Stimulated activated CD8-positive, alpha-beta memory T cell treated with anti-CD3 and anti-CD28 coated beads, Interleukin-7, amount 100 ng/mL, for 24 hours (primary cell): ENCODE measurements around the gene ATXN7.

ENCODE experiments used
- DNase-seq: peaks from one replicate; pipeline ENCODE4 v3.0.0-alpha.2; 2020; ENCODE audit warnings: low read depth

ATXN7 gene

DNA sequence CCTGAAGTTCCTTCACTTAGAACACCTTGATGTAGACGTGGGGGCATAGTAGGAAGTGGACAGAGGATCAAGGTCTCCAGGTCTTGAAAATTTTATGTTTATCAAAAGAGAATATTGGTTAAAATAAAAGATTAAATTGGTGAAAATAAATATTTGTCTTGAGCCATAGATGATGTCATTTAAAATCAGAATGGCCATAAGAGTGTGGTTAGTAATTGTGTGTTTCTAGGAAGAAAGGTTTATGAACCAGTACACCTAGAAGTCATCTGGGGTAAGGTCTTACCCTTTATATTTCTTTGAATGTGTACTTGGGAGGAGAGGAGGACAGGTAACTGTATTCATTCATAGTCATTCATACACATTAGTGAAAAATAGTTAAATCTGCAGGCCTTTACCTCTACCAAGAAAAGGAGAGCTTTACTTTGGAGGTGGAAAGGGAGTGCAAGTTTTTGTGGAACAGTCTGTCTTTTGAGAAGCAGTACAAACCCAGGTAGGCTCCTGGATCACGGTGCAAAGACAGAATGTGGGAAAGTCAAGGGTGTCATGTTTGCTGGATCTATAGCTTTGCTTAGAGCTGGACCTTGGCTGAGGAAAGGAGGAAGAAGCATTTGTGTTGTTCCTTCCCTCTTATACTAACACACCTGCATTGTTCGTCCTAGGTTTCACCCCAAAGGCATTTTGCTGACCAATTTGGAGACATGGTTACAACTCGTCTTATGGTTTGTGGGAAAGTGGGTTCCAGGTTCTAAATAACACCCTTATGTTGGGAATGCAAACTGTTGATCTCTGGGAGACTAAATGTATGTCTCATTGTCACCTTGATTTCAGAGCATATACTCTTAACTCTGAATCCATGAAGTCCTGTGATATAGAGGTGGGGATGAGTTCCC, 42.3 kb downstream of the ATXN7 start:
- no peak for DNase-seq

DNA sequence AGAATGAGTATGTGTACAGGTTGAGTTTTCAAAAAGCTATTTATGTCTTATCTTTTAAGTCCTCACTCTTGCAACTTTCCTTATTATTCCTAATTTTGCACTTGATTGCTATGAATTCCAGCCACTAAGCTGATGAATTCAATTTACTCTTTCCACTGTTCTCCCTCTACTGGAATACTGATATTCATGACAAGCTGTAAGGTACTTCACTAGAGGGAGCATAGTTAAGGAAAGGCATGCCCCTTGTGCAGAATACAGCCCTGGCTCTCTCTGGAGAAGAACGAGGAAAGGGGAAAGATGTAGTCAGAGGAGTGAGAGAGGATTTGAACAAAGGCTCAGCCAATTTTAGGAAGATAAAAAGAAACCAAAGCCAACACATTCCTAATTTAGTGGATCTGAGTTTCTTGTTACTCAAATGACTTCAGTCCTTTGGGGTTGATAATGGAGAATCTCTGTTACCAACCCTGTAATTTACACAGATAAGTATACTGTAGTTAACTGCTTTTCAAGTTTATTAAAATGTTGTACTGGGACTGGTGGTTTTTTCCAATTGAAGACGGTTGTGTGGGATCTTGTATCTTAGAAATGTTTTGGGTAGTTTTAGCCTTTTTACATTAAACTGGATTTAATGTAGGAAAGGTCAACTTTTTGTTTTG, 44.5 kb downstream of the ATXN7 start:
- no peak for DNase-seq

DNA sequence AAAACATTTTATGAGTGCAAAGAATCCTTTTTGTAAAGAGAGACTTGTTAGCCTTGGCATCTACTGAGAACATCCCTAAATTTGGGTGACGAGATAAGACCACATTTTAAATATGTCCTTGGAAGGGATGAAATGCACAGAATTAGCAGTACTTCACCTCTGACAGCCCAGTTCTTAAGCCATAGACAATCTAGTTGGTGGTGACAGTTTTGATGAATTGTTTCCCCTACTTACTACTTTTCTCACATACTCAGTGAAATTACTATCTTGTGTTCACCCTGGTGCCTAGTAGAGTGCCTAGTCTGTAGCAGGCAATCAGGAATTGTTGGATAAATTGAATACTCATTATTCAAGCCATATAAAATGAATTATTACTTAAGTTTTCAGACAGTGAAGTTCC, 45.1 kb downstream of the ATXN7 start:
- DNase-seq: no peak

DNA sequence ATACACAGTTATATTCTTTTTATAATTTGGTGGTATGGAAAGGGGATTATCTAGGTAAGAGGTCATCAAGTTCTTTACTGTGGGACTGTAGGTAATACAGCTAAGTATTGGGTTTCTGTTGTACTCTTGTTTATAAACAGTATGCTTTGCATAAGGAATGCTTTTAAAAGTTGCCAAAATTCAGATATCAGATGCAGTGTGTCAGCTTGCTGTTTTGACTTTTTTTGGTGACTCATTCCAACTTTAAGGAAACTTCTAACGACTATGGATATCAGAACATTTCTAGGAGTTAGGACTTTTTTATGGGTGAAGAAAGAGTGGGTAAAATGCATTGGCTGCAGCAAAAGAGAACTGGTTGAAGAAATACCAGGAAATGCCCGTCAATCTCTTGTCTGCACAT, 45.8 kb downstream of the ATXN7 start:
- DNase-seq: no peak

DNA sequence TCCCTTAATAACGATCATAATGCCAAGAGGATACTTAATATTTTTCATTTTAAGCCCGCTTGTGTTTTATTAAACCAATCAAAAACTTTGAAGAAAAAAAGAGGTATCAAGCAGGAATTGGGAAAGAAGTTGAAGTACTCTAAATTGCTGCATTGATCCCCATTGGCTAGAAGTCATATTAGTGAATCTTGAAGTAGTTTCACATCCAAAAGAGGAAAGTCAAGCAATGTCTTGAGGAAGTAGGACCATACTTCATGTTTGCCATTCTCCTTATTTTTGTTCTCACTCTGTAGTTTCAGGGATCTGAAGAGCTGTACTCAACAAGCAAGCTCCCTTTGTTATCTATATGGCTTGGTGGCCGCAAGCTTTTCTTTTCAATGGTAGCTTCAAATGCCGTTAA, 46.3 kb downstream of the ATXN7 start:
- DNase-seq: no peak

DNA sequence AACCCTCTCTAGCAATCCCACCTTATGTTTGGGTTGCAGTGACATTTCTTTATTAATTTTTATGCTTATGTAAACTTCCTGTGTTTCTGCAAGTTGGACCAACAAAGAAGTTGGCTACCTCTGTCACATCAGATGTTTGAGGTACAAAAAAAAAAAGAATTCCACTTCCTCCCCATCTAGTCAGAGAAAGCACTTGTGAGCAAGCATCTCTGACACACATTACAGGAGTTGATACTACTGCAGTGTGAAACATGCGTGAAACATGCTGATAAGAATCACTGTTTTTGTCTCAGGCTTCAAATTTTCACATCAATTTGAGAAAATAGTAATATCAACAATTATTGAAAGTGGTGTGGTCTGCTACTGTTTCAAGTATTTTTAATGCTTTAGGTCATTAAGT, 47.2 kb downstream of the ATXN7 start:
- DNase-seq: no peak

DNA sequence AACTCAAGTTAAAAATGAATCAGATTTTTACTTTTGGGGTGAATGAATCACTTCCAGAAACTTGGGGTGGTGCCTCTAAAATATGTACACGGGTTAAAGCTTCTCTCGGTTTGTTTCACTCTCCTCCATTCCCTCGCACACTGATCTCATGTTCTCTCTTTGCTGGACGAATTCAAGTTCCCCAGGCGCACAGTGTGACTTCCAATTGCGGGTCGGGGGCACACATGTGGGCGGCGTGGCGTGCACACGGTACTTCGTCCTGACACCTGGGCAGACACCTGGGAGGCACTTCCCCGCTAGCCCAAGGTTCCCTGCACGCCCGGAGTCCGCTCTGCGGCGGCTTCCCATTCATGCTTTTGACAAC, 47.8 kb downstream of the ATXN7 start:
- DNase-seq: no peak

DNA sequence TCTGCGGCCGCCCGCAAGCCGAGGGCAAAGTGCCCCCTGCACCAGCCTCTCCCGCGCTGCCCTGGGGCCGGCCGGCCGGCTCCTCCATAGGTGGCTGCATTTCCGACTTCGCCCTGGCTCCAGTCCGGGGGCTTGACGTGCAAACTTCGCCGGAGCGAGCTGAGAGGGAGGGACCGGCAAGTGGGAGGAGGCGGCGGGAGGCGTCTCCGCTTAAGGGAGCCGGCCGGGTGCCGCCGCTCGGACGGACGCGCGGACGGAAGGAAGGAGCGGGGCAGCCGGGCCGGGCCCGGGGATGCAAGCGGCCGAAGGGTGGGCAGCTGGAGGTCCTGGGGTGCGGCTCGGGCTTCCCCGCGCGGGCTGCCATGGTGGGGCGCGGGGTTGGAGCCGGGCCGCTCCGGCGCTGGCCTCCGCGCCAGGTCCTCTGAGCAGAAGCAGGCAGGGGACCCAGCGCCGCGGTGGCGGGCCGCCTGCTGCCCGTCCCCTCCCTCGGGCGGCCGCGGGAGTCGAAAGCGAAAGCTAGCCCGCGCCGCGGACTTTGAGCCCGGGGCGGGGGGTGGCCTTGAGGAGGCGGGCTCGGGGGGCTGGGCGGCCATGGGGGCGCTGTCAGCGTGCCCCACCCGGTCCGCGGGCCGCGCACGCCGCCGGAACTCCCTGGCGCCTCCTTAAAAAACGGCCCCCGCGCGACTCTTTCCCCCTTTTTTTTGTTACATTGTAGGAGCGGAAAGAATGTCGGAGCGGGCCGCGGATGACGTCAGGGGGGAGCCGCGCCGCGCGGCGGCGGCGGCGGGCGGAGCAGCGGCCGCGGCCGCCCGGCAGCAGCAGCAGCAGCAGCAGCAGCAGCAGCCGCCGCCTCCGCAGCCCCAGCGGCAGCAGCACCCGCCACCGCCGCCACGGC, 48.5 kb downstream of the ATXN7 start, which contains the start of gene SCAANT1:
SCAANT1 (minus strand) TSS at position 511 of the 895 bp plus-strand sequence.
- peak; percentile 69 for DNase-seq

DNA sequence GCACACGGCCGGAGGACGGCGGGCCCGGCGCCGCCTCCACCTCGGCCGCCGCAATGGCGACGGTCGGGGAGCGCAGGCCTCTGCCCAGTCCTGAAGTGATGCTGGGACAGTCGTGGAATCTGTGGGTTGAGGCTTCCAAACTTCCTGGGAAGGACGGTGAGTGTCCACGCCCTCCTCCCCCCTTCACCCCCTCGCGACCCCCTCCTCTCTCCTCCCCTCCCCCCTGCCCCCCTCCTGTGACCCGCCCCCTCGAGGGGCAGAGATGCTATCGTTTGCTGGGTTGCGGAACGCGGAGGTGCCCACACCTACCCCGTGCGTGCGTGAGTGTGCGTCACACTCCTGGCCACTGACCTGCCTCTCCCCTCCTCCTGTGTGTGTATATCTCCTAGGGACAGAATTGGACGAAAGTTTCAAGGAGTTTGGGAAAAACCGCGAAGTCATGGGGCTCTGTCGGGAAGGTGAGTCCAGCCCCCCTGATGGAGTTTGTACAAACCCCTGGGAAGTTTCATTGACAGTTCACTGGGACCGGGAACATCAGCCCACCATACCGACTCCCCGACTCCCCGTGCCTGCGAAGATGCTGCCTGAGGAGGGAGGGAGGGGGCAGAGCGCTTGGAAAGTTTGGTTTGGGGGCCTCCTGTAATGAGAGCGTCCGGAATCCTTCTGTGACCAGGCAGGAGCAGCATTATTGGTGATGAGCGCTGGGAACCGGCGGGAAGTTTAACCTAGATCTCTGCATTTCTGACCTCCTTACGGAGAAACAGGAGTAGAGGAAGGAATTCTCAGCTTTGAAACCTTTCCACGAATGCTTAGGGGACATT, 49.3 kb downstream of the ATXN7 start:
- peak; percentile 16 for DNase-seq

DNA sequence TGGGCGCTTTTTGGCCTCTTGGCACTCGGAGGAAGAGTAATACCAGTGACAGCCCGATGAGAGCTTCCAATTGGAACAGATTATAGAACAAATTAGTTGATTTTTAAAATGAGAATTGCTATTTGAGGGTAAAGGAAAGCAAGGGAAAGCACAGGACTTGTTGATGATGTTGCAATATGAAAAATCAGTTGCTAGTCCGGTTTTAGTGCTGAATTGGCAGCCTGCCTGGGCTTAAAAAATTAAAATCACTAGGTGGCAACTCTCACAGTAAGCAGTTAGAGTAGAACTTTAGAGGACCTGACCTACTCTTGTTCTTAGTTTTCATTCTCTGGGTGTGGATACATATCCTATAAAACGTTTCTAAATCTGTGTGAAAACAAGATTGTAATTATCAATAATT, 50.6 kb downstream of the ATXN7 start:
- DNase-seq: no peak

DNA sequence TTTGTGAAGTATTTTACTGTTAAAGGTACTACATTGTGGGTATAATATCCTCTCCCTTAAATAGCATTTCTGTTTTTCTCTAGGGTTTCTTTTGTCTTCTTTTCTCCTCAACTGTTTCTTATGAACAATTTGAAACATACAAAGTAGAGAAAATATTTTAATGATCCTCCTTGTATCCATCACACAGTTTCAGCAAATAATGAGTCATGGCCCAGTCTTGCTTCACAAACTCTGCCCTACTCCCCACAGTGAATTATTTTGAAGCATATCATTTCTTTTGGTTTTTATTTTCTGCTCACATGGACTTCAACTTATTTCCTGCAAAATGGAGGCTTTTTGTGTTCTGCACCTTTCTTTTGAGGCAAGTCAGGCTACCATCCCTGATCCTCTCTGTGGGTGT, 54.7 kb downstream of the ATXN7 start:
- DNase-seq: no peak

DNA sequence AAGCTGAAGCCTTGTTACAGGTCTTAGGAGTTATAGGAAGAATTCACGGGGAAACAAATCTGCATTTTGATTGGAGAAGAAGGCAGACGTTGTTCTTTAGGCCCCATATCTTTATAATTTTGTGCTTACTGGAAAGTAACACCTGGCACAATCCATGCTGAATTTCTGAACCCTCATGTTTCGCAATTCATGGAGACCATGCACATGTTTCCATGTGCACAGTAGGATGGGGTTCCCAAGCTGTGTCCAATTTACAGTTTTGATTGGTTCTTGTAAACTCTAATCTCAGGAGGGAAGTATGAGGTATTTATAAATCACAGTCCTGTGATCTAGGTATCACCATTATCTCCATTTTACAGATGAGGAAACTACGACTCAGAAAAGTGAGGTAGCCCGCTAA, 56.3 kb downstream of the ATXN7 start:
- no peak for DNase-seq

DNA sequence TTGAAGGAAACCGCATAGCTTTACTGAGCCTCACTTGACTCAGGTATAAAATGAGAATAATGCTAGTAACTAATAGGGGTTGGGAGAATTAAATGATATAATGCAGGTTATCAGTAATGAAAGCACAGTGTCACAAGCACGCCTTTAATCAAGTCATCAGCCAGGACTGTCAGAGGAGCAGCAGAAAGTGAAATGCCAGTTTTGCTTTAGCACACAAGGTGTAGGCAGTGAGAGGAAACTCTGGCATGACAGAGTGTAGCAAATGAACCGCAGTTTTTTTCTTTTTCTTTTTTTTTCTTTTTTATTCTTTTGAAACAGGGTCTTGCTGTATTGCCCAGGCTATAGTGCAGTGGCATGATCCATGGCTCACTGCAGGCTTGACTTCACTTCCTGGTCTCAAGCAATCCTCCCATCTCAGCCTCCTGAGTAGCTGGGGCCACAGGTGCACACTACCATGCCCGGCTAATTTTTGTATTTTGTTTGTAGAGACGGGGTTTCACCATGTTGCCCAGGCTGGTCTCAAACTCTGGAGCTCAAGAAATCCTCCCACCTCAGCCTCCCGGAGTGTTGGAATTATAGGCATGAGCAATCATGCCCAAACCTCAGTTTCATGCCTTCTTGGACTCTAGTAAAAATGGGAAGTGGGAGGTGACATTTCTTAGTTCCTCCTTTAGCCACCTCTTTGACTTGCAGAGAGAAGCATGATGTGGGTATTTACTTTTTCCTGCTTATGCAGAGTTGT, 58.2 kb downstream of the ATXN7 start:
- no peak for DNase-seq

DNA sequence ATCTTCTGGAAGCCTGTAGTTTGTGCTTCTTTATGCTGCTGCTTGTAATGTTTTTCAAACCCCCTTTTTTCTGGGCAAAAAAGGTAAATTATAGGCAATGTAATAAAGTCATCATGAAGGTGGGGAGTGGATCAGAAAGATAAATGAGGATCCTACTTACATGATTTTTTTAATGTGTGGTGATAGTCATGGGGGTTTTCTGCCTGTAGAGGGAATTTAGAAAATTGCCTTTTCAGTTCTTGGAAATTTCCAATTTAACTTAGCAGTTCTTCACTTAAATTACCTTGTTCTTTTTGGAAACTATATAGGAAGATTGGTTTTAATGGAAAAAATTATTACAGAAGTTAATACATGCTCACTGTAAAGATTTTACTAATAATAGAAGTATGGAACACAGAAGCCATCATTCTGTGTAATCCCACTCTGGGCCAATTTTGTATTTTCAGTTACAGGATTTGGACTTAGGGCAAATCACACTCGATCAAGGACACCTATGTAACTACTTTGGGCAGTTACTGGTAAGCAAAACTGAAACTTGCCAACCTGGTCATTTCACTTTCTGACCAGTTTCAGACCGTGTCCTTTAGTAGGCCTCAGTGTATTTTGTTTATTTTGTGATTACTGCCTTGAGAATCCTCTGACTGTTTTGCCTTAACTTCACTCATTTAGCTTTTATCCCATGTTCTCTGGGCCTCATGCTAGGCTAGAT, 59.0 kb downstream of the ATXN7 start:
- DNase-seq: no peak

DNA sequence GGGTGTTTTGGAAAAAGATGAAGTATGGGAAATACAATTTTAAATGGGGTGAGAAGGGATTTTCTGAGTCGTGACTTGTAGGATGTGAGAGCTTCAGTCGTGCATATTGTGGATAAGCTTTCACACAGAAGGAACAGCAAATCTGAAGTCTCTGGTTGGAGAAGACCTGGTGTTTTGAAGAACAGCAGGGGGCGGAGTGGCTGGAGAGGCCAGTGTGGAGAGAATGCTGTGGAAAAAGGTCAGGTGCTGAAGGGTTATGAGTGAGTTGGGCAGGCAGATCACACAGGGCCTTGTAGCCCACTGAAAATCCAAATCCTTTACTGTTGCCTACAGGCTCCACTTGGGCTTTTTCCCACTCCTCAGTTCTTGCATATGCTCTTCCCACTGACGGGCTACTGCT, 62.6 kb downstream of the ATXN7 start:
- DNase-seq: no peak

DNA sequence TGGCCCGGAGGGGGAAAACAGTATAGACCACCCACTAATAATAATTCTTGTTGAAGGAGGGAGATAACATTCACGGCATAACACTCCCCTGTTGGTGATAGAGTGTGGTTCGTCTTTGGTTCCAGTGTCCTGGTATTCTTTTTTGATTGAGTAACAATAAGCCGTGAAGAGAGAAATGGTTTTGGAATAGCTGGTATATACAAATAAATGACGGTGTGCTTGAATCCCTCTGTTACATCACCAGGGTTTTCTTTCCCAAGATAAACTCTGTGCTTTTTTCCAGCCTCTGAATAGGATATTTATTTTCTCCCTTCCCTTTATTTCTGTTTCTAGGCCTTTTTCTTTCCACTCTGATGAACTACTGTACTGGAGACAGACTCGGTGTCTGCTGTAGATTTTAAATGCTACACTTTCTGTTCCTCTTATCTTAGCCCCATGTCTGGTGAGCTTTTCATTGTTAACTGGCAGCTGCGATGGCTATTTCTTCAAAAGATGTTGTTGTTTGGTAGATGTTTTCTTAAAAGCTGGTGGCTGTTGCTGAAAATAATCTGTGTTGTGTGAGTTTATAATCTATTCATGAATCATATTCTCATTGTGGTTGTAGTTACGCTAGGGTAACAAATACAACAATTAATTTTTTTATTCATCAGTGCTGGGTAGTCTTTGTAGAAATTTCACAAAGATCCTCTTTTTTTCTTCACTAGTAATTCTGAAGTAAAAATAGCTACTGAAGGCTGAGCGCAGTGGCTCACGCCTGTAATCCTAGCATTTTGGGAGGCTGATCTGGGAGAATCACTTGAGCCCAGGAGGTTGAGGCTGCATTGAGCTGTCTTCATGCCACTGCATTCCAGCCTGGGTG, 64.0 kb downstream of the ATXN7 start:
- no peak for DNase-seq

DNA sequence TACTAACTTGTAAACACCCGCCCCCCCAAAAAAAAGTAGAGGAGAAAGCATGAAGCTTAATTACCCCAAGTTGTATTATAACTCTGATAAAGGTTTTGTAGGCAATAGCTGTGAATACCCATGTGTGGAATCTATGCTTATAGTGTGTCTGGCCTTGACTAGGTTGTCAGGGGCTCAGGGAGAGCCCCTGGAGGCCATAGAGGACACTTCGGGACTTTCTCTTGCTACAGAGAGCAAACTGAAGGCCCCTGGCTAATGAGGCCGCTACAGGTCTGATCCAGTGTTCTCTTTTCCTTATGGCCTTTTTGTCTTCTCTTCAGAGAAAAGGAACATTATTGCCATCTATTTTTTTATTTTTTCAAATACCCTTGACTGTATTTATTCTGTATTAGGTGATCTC, 67.6 kb downstream of the ATXN7 start:
- DNase-seq: no peak

DNA sequence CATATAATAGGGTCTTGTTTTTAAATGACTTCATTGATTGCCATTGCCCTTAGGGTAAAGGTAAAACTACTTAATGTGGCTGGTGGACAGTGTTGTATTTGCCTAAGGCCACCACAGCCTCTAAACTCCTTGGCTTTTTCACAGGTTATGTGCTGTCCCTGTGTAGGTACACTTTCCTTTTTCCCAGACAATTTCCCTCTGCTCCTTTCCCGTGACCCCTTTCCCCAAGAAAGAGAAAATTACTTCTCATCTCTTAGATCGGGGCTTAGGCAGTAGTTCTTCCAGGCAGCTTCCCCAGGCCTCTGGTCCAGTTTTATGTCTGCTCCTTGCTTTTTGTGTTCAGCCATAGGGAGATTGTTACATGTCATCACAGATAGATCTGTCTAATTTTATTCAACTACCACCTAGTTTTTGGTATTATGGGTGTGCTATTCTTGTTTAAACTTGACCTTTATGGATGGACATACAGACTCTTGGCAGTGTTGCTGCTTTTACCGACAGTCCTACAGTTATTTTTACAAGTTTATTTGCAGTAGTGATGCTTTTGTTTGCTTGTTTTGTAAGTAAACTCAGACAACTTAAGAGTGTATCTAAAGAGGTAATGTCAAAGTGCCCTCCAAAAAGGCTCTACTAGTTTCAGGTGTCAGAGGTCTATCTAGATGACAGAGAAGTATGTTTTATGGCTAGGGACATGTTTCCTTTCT, 69.0 kb downstream of the ATXN7 start:
- DNase-seq: no peak

DNA sequence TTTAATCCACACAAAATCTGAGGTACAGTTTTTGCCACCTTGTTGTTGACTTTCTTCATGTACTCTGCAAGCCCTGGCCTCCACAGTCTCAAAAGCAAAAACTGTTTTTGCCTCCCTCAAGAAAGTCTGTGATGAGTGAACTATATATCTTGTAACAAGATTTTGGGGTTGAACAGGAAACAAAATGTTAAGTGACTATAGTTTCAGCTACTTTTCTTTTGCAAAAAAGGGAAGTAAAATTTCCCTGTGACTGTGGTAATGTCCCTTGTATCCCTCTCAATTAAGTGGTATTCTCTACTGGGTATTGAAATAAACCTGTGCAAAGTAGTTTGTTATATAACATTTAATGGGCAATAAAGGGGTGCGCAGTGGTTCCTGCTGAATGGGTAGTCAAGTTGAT, 69.8 kb downstream of the ATXN7 start:
- DNase-seq: no peak
